ENCODE data around the gene TXNDC17. TPM values are rescaled to one million over a fixed set of nuclear protein-coding genes. Genes with fewer than 3 reads are reported as not detected.

The TXNDC17 gene
- total and polyA plus RNA-seq, 2 donors (not counting 1 experiment from before 2014, with no cell fraction given) = 87.5 to 243 TPM

DNA sequence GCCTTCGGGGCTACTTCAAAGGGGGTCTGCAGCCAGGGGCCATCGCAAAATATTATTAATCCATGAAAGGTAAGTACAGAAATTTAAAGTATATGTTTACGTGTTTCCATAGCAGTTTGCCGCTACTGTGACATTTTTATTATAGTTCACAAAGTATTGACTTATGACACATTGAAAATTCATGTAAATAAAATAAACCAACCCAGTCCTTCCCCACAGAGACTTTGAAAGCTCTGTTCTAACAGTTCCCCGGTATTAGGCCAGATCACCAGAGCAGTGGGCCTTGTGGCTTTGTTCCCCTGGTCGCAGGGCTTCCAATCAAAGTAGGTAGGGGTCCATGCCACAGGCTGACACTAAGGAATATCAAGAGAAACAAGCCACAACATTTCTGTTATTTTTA is 14.2 kb upstream of the TXNDC17 start:
- no peak for TF ChIP-seq EZH2 (IDR thresholded peaks at IDR 0.05; ENCODE audit: low read length, missing control alignments)
- TF ChIP-seq, protein P1, sequence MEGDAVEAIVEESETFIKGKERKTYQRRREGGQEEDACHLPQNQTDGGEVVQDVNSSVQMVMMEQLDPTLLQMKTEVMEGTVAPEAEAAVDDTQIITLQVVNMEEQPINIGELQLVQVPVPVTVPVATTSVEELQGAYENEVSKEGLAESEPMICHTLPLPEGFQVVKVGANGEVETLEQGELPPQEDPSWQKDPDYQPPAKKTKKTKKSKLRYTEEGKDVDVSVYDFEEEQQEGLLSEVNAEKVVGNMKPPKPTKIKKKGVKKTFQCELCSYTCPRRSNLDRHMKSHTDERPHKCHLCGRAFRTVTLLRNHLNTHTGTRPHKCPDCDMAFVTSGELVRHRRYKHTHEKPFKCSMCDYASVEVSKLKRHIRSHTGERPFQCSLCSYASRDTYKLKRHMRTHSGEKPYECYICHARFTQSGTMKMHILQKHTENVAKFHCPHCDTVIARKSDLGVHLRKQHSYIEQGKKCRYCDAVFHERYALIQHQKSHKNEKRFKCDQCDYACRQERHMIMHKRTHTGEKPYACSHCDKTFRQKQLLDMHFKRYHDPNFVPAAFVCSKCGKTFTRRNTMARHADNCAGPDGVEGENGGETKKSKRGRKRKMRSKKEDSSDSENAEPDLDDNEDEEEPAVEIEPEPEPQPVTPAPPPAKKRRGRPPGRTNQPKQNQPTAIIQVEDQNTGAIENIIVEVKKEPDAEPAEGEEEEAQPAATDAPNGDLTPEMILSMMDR (conservative IDR thresholded peaks at IDR 0.05 in 1 of 2, IDR thresholded peaks at IDR 0.05 in 1 of 2; ENCODE audit: low read depth in 1 of 2, low read length in 2 of 2) = no peak
- H3K27ac ChIP-seq (ENCODE audit: insufficient read depth, low read length) = no peak overlapping the region
- no peak overlapping the region for H3K9ac ChIP-seq (ENCODE audit: insufficient read depth, low read length)

DNA sequence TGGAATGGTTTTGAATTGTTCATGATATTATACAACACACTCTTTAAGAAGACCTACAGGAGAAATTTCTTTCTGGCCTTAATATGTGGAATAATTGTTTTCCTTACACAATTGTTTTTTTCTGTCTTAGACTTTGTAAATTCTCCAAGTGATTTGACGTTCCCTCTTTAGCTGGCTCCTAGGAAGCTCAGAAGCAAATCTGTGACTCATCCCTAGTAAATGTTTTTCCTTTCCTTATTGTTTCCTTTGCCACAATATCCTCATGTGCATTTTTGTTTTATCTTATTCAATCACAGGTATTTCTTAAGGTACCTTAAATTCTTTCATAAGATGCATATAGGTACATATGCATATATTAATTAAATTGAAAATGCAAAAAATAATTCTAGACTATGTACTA is 13.8 kb upstream of the TXNDC17 start:
- Histone ChIP-seq H3K27ac (ENCODE audit: insufficient read depth, low read length) (no peak overlapping the region), H4K20me1 (ENCODE audit: control insufficient read depth, extremely low read depth, insufficient read depth, low read length) (no peaks in the 10 kb centered on the region), H2AFZ (ENCODE audit: low read length) (no peak overlapping the region), H3K4me1 (ENCODE audit: control insufficient read depth, extremely low read depth, insufficient read depth, low read length) (no peaks in the 10 kb centered on the region), H3K79me2 (ENCODE audit: control insufficient read depth, insufficient read depth, low read length) (no peaks in the 10 kb centered on the region), H3K4me2 (ENCODE audit: extremely low read depth, insufficient read depth, low read length) (peak overlapping the region; percentile 27), H3K9me3 (ENCODE audit: control insufficient read depth, insufficient read depth, low read depth, low read length) (no peaks in the 10 kb centered on the region), H3K36me3 (ENCODE audit: control insufficient read depth, insufficient read depth, low read length) (peaks cover 4% of the 10 kb centered on the region), H3K4me3 (replicated peaks in 1 of 4; ENCODE audit: control extremely low read depth in 1 of 4, insufficient read depth in 1 of 4, low read depth in 3 of 4, low read length in 4 of 4) (no peak overlapping the region), H3K9ac (ENCODE audit: insufficient read depth, low read length) (no peak overlapping the region), H3K27me3 (ENCODE audit: control insufficient read depth, insufficient read depth, low read length) (no peaks in the 10 kb centered on the region)
- peak; percentile 38 for DNase-seq (ENCODE audit: low read depth in 2 of 2)
- TF ChIP-seq EZH2 (IDR thresholded peaks at IDR 0.05; ENCODE audit: low read length, missing control alignments) = no peak
- TF ChIP-seq, protein P1 (conservative IDR thresholded peaks at IDR 0.05 in 1 of 2, IDR thresholded peaks at IDR 0.05 in 1 of 2; ENCODE audit: low read depth in 1 of 2, low read length in 2 of 2) = no peak

More for the DNA sequence above, 14.2 kb upstream of the TXNDC17 start:
- H3K36me3 ChIP-seq (ENCODE audit: control insufficient read depth, insufficient read depth, low read length) = peaks cover 3% of the 10 kb centered on the region
- no peak for DNase-seq (ENCODE audit: low read depth in 2 of 2)
- no peaks in the 10 kb centered on the region for H3K9me3 ChIP-seq (ENCODE audit: control insufficient read depth, insufficient read depth, low read depth, low read length)
- H3K4me2 ChIP-seq (ENCODE audit: extremely low read depth, insufficient read depth, low read length) = peak overlapping the region; percentile 27
- no peak overlapping the region for H3K4me3 ChIP-seq (replicated peaks in 1 of 4; ENCODE audit: control extremely low read depth in 1 of 4, insufficient read depth in 1 of 4, low read depth in 3 of 4, low read length in 4 of 4)
- H3K79me2 ChIP-seq (ENCODE audit: control insufficient read depth, insufficient read depth, low read length) = no peaks in the 10 kb centered on the region
- H3K27me3 ChIP-seq (ENCODE audit: control insufficient read depth, insufficient read depth, low read length) = no peaks in the 10 kb centered on the region
- no peak overlapping the region for H2AFZ ChIP-seq (ENCODE audit: low read length)
- H3K4me1 ChIP-seq (ENCODE audit: control insufficient read depth, extremely low read depth, insufficient read depth, low read length) = no peaks in the 10 kb centered on the region
- H4K20me1 ChIP-seq (ENCODE audit: control insufficient read depth, extremely low read depth, insufficient read depth, low read length) = no peaks in the 10 kb centered on the region

DNA sequence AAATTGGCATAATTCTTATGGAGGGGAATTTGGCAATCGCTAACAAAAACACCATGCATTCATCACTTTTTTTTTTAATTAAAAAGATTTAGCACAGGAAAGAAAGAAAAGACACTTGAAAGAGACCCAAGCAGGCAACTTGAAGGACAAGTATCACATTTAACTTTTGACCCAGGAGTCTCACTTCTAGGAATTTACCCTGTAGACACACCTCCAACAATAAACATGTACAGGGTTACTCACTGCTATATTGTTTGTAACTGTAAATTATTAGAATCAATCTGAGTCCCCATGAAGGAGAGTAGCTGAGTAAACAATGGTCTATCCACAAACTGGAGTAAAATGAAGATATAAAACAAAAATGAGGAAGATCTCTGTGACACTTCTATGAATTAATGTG is 10.5 kb upstream of the TXNDC17 start:
- DNase-seq (ENCODE audit: low read depth in 2 of 2) = no peak
- no peaks in the 10 kb centered on the region for H3K4me1 ChIP-seq (ENCODE audit: control insufficient read depth, extremely low read depth, insufficient read depth, low read length)
- no peak overlapping the region for H3K4me2 ChIP-seq (ENCODE audit: extremely low read depth, insufficient read depth, low read length)
- H3K4me3 ChIP-seq (replicated peaks in 1 of 4; ENCODE audit: control extremely low read depth in 1 of 4, insufficient read depth in 1 of 4, low read depth in 3 of 4, low read length in 4 of 4) = no peak overlapping the region
- no peak overlapping the region for H3K9ac ChIP-seq (ENCODE audit: insufficient read depth, low read length)
- H3K27me3 ChIP-seq (ENCODE audit: control insufficient read depth, insufficient read depth, low read length) = no peaks in the 10 kb centered on the region
- TF ChIP-seq, protein P1 (conservative IDR thresholded peaks at IDR 0.05 in 1 of 2, IDR thresholded peaks at IDR 0.05 in 1 of 2; ENCODE audit: low read depth in 1 of 2, low read length in 2 of 2) = no peak
- TF ChIP-seq EZH2 (IDR thresholded peaks at IDR 0.05; ENCODE audit: low read length, missing control alignments) = no peak
- H3K79me2 ChIP-seq (ENCODE audit: control insufficient read depth, insufficient read depth, low read length) = no peaks in the 10 kb centered on the region
- no peaks in the 10 kb centered on the region for H4K20me1 ChIP-seq (ENCODE audit: control insufficient read depth, extremely low read depth, insufficient read depth, low read length)
- no peak overlapping the region for H2AFZ ChIP-seq (ENCODE audit: low read length)
- no peak overlapping the region for H3K27ac ChIP-seq (ENCODE audit: insufficient read depth, low read length)
- peaks cover 10% of the 10 kb centered on the region for H3K36me3 ChIP-seq (ENCODE audit: control insufficient read depth, insufficient read depth, low read length)
- no peaks in the 10 kb centered on the region for H3K9me3 ChIP-seq (ENCODE audit: control insufficient read depth, insufficient read depth, low read depth, low read length)

All from fibroblast of lung (primary cell).